NCI-H526 (cell line): ENCODE measurements around the gene ZP1.

ENCODE experiments used
- DNase-seq, 2 experiments: peaks; one replicate each; lab custom pipeline; 2025; lab: John Stamatoyannopoulos, UW

Gene ZP1

GRCh38 chr11:60859616-60860250, 7.6 kb upstream of the ZP1 start:
- DNase-seq = no peak

GRCh38 chr11:60860943-60861342, 6.4 kb upstream of the ZP1 start:
- DNase-seq = peak in 1 of 2 experiments; percentile 14

DNA sequence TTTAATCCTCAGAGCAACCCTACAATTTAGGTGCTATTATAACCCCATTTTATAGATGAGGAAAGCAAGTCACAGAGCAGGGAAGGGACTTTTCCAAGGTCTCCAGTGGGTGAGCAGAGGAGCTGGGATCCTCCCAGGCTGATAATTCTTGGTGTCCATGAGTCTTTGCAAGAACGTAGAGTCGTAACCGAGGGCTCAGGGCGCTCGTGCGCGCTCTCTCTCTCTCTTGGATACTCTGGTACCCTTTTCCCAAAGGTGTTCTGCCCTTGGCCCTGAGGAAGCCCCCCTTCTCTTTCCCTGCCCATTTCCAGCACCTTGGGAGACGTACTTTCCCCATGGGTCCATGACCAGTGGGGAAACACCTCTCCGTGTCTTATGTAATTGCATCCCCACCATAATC, 5.2 kb upstream of the ZP1 start:
- no peak for DNase-seq

- no peak for DNase-seq
Observed at GRCh38 chr11:60863550-60864521, 3.5 kb upstream of the ZP1 start.

DNA sequence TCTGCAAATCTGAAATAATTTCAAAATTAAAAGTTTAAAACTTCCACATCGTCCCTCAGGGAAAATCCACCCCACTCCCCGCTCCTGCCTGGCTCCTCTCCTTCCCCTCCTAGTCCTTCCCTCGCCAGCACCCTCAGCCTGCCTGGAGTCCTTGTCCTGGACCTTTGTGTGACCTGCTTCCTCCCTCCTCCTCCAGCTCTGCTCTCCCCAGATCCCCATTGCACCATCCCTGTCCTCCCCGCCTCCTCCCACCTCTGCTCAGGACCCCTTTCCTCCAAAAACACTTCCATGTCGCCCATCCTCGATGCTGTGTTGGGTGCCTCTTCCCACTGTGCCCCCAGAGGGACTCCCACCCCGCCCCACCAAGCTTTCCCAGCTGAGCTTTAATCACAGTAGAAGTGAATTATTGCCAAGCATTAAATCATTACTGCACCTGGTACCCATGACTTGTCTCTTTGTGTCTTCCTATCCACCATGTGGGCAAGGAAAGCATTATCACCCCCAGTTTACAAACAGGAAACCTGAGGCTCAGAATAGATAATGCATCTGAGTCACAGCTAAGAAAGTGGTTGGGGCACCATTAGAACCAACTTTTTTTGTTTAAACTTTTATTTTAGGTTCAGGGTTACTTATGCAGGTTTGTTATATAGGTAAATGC, 2.4 kb upstream of the ZP1 start:
- DNase-seq = no peak

GRCh38 chr11:60867871-60868681, 734 bp downstream of the ZP1 start:
- no peak for DNase-seq

- no peak for DNase-seq
Observed at GRCh38 chr11:60868682-60869450, 1.5 kb downstream of the ZP1 start.

DNA sequence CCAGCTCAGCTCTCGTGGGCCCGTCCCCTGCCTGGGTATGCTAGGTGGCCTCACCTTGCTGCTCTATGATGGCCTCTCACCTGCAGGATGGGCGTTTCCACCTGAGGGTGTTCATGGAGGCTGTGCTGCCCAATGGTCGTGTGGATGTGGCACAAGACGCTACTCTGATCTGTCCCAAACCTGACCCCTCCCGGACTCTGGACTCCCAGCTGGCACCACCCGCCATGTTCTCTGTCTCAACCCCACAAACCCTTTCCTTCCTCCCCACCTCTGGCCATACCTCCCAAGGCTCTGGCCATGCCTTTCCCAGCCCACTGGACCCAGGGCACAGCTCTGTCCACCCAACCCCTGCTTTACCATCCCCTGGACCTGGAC, 2.1 kb downstream of the ZP1 start:
- no peak for DNase-seq

DNA sequence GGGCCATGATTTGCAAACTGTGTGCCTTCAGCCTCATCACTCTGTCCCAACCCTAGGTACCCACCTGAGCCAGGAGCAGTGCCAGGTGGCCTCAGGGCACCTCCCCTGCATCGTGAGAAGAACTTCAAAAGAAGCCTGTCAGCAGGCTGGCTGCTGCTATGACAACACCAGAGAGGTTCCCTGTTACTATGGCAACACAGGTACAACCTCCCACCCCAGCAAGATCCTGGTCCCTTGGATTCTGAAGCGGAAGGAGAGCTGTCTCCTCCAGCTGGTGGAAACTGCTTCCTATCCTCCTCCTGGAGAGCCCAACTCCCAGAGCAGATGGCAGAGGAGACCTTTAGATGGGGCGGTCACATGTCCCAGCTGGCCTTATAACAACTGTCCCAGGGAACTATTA, 2.9 kb downstream of the ZP1 start:
- DNase-seq = no peak

DNA sequence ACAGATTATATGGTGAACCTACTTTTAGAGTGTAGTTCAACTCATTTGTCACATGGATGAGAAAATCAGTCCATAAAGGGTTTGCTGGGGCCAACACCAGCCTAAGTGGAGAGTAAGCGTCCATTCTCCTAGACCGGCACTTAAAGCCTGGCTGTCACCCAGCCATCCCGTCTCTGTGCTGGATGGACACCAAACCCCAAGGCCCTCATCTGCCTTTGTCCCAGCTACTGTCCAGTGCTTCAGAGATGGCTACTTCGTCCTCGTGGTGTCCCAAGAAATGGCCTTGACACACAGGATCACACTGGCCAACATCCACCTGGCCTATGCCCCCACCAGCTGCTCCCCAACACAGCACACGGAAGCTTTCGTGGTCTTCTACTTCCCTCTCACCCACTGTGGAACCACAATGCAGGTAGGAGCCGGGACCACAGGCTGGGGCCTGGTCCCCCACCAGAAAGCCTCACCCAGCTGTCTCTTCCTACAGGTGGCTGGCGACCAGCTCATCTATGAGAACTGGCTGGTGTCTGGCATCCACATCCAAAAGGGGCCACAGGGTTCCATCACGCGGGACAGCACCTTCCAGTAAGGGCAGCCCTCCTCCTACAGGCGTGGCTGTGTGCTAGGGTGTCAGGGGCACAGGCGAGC, 3.5 kb downstream of the ZP1 start:
- no peak for DNase-seq

- no peak for DNase-seq
Observed at GRCh38 chr11:60871378-60872061, 4.2 kb downstream of the ZP1 start.

DNA sequence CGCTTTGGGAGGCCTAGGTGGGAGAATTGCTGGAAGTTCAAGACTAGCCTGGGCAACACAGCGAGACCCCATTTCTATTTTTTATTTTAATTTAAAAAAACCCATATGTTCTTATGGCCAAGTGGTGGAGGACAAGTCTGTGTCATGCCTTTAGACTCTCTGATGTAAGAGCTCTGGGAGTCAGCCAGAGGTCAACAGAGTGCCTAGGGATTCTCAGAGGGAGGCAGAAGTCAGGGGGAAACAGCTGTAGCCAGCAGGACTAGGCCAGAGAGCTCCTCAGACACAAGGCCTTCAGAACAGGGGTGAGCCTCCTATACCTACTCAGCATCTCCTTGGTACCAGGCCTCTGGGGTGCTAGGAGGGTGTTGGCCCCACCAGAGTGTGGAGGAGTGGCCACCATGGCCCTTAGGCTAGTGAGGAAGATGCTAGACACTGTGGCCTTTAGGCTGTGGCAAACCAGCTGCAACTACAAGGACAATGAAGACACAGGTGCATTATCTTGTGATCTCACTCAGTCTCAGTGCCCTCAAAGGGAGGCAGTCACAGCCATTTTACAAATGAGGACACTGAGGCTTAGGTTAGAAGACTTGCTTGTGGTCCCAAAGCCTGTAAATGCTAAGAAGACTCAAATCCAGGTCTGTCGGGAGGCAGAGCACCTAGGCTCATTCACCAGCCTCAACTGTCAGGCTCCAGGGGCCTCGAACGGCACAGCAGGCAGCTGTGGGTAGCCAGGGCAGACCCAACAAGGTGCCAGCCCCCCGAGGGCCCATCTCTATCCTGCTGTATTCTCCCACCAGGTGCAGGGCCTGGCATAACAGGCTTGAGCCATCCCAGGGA, 5.0 kb downstream of the ZP1 start:
- no peak for DNase-seq

GRCh38 chr11:60872961-60873524, 5.7 kb downstream of the ZP1 start:
- no peak for DNase-seq

DNA sequence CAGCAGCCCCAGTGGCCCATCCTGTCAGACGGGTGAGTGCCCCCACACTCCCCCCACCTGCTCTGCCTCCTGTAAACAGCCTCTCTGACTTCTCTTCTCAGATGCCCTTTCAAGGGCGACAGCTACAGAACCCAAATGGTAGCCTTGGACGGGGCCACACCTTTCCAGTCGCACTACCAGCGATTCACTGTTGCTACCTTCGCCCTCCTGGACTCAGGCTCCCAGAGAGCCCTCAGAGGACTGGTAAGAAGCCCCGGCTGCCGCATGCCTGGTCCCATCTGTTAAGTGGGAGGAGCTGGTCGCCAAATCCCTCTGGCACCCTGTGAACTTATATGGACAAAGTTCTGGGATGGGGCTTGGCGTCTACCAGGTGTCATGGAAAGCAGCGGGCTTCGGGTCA, 6.2 kb downstream of the ZP1 start:
- DNase-seq = no peak

- DNase-seq = no peak
Observed at GRCh38 chr11:60874421-60875365, 7.4 kb downstream of the ZP1 start.

GRCh38 chr11:60875366-60876167, 8.2 kb downstream of the ZP1 start:
- no peak for DNase-seq

DNA sequence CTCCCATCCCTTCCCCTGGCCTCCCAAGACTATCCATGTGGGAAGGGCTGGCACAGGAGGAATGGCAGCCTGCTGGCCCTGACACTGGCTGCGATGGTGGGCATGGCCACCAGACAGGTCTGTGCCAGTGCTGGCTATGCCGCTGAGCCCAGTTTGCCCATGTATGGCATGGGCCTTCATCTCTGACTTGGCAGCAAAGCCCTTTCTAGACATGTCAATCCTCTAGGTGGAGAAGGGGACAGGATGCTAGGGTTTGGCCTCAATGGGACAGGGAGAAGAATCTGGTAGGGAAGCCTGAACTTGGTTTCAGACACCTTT, 8.8 kb downstream of the ZP1 start:
- no peak for DNase-seq
